Calu3 (cell line): ENCODE results near the gene H2AZ2. TPM values are rescaled to one million over a fixed set of nuclear protein-coding genes. Genes with fewer than 3 reads are reported as not detected.
"Not testable (repeated sequence)": the region's sequence is repeated elsewhere in the genome, so short reads cannot be mapped to it uniquely, and the experiment has no call there.

Source experiments
- BruUV-seq: library from RNA; stranded (reverse); fragments of 400-500 nt; replicated peaks from 2 replicates; lab custom pipeline; 2021; lab: Mats Ljungman, UMichigan
- CTCF ChIA-PET: fragments of 300-600 bp; sonication (Branson Sonifier 250); formaldehyde crosslinking; loops from one replicate; lab custom pipeline; 2022; ENCODE audit warnings: antibody characterized with exemption; lab: Charles Lee
- DNase-seq: peaks from one replicate; pipeline ENCODE4 v3.0.0; 2022
- H3K27ac Mint-ChIP-seq: one replicate; pipeline ENCODE4 v1.8.0; 2022; ENCODE audit warnings: mixed read lengths; ENCODE audit not compliant: unreplicated experiment
- H3K27me3 Mint-ChIP-seq: one replicate; pipeline ENCODE4 v1.8.0; 2022; ENCODE audit warnings: mixed read lengths; ENCODE audit not compliant: unreplicated experiment
- H3K36me3 Mint-ChIP-seq: one replicate; pipeline ENCODE4 v1.8.0; 2022; ENCODE audit warnings: mild to moderate bottlenecking, moderate library complexity, mixed read lengths; ENCODE audit not compliant: insufficient read depth, unreplicated experiment
- H3K4me1 Mint-ChIP-seq: one replicate; pipeline ENCODE4 v1.8.0; 2022; ENCODE audit warnings: mild to moderate bottlenecking, low read depth, mixed read lengths; ENCODE audit not compliant: unreplicated experiment
- H3K4me3 Mint-ChIP-seq: one replicate; pipeline ENCODE4 v1.8.0; 2022; ENCODE audit warnings: mild to moderate bottlenecking, low read depth, moderate library complexity, mixed read lengths; ENCODE audit not compliant: unreplicated experiment
- H3K9me3 Mint-ChIP-seq: one replicate; pipeline ENCODE4 v1.8.0; 2022; ENCODE audit warnings: low read depth, mixed read lengths; ENCODE audit not compliant: unreplicated experiment
- intact Hi-C: fragments of 100-400 bp; cut with micrococcal nuclease; formaldehyde crosslinking; loops from one replicate; pipeline ENCODE4 v1.10.0; 2022; ENCODE audit not compliant: unreplicated experiment
- total RNA-seq: library from RNA; stranded (reverse); gene quantifications from 2 replicates; pipeline ENCODE4 v1.2.3, GENCODE V29; 2022
- TF ChIP-seq, protein P1 (sequence below): fragments of 200-600 bp; IDR thresholded peaks from one replicate; pipeline ENCODE4 v1.8.0; 2022; ENCODE audit warnings: antibody characterized with exemption; ENCODE audit not compliant: unreplicated experiment

The H2AZ2 gene
- total RNA-seq, 1 experiment from 2014 or later, result 371 TPM

DNA sequence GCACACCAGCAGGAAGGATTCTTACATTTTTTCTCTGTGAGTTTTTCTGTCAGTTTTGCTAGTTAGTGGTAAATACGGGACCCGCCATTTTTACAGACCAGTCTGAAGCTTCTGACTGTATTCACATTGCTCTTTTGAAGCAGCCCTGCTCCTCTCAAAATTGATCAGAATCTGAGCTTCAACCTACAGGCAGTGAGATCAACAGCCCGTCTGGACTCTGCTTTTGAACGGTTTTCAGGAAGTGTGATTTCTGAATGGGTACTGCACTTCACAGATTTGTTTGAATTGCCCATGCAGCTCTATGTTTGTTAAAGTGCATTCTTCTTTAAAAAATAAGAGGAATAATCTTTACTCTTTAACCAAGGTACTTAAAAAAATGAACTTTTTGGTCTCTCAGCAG is 28.5 kb upstream of the H2AZ2 start:
- Mint-ChIP-seq H3K4me3 (no peak overlapping the region), H3K27ac (no peak overlapping the region), H3K36me3 (peaks cover 23% of the 10 kb centered on the region), H3K9me3 (no peaks in the 10 kb centered on the region), H3K4me1 (peaks cover 19% of the 10 kb centered on the region), H3K27me3 (no peaks in the 10 kb centered on the region)
- DNase-seq, result no peak
- TF ChIP-seq, protein P1, sequence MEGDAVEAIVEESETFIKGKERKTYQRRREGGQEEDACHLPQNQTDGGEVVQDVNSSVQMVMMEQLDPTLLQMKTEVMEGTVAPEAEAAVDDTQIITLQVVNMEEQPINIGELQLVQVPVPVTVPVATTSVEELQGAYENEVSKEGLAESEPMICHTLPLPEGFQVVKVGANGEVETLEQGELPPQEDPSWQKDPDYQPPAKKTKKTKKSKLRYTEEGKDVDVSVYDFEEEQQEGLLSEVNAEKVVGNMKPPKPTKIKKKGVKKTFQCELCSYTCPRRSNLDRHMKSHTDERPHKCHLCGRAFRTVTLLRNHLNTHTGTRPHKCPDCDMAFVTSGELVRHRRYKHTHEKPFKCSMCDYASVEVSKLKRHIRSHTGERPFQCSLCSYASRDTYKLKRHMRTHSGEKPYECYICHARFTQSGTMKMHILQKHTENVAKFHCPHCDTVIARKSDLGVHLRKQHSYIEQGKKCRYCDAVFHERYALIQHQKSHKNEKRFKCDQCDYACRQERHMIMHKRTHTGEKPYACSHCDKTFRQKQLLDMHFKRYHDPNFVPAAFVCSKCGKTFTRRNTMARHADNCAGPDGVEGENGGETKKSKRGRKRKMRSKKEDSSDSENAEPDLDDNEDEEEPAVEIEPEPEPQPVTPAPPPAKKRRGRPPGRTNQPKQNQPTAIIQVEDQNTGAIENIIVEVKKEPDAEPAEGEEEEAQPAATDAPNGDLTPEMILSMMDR, result no peak
- CTCF ChIA-PET, result no interaction called here
- no TSS peak for BruUV-seq
- intact Hi-C loops, result no loop called here

DNA sequence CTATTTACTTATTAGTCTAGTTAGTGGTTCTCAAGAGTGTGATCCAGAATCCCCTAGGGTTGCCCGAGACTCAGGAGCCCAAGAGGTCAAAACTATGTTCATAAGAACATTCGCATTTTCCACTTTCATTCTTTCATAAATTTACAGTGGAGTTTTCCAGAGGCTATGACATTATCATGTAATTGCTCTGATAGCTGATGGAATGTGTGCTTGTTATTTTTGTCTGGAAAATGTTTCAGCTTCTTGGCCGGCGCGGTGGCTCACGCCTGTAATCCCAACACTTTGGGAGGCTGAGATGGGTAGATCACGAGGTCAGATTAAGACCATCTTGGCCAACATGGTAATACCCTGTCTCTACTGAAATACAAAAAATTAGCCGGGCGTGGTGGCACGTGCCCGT is 27.4 kb upstream of the H2AZ2 start:
- no peak for DNase-seq

DNA sequence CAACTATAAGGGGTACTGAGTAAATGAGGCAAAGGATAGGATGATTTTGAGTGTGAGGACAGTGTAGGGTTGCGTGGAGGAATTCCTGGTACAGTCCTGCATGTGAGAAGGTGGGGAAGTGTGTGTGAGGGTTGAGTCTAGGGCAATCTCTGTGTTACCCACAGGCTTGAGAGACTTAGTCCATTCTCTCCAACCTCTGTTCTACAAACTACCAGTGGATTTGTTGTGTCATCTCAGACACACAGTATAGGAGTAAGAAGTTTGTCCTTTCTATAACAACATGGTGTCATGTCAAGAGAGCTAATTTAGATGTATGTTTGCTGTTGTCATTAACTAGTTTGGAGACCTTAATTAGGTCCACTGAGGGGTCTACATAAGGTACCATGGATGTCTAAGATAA is 24.9 kb upstream of the H2AZ2 start:
- Mint-ChIP-seq H3K9me3 (no peaks in the 10 kb centered on the region), H3K4me1 (no peaks in the 10 kb centered on the region), H3K4me3 (no peak overlapping the region), H3K36me3 (no peaks in the 10 kb centered on the region), H3K27me3 (no peaks in the 10 kb centered on the region), H3K27ac (no peak overlapping the region)
- BruUV-seq, result no TSS peak
- CTCF ChIA-PET, result no interaction called here
- no peak for DNase-seq
- intact Hi-C loops, result no loop called here
- TF ChIP-seq, protein P1, result no peak

More for the DNA sequence above, 27.4 kb upstream of the H2AZ2 start:
- intact Hi-C loops, result no loop called here
- TF ChIP-seq, protein P1, result no peak
- Mint-ChIP-seq H3K27ac (no peak overlapping the region), H3K4me3 (no peak overlapping the region), H3K36me3 (peaks cover 12% of the 10 kb centered on the region), H3K9me3 (no peaks in the 10 kb centered on the region), H3K27me3 (no peaks in the 10 kb centered on the region), H3K4me1 (peaks cover 7% of the 10 kb centered on the region)
- CTCF ChIA-PET, result interaction anchor here (0.5 kb wide), 1 partner anchor 16 kb away, joined by 5 read pairs; no protein-coding TSS in a partner anchor
- no TSS peak for BruUV-seq

DNA sequence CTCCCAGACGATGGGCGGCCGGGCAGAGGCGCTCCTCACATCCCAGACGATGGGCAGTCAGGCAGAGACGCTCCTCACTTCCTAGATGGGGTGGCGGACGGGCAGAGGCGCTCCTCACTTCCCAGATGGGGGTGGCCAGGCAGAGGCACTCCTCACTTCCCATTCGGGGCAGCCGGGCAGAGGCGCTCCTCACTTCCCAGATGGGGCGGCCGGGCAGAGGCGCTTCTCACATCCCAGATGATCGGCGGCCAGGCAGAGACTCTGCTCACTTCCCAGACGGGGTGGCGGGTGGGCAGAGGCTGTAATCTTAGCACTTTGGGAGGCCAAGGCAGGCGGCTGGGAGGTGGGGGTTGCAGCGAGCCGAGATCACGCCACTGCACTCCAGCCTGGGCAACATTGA is 24.0 kb upstream of the H2AZ2 start:
- H3K36me3 Mint-ChIP-seq, DNase-seq, H3K9me3 Mint-ChIP-seq, H3K27ac Mint-ChIP-seq, CTCF ChIA-PET, H3K4me1 Mint-ChIP-seq, H3K4me3 Mint-ChIP-seq, BruUV-seq, H3K27me3 Mint-ChIP-seq, intact Hi-C loops: not testable (repeated sequence)

DNA sequence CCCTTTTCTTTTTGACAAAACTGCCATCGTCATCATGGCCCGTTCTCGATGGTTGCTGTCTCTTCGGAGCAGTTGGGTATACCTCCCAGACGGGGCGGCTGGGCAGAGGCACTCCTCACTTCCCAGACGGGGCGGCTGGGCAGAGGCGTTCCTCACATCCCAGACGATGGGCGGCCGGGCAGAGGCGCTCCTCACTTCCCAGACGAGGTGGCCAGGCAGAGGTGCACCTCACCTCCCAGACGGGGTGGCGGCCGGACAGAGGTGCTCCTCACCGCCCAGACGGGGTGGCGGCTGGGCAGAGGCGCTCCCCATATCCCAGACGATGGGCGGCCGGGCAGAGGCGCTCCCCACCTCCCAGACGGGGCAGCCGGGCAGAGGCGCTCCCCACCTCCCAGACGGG is 22.9 kb upstream of the H2AZ2 start:
- H3K36me3 Mint-ChIP-seq, intact Hi-C loops, H3K4me3 Mint-ChIP-seq, H3K4me1 Mint-ChIP-seq, DNase-seq, H3K9me3 Mint-ChIP-seq, H3K27ac Mint-ChIP-seq, CTCF ChIA-PET, H3K27me3 Mint-ChIP-seq, BruUV-seq: not testable (repeated sequence)

DNA sequence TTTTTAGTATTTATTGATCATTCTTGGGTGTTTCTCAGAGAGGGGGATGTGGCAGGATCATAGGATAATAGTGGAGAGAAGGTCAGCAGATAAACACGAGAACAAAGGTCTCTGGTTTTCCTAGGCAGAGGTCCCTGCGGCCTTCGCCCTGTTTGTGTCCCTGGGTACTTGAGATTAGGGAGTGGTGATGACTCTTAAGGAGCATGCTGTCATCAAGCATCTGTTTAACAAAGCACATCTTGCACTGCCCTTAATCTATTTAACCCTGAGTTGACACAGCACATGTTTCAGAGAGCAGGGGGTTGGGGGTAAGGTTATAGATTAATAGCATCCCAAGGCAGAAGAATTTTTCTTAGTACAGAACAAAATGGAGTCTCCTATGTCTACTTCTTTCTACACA is 22.4 kb upstream of the H2AZ2 start:
- H3K9me3 Mint-ChIP-seq, BruUV-seq, H3K4me3 Mint-ChIP-seq, H3K27ac Mint-ChIP-seq, CTCF ChIA-PET, intact Hi-C loops, H3K4me1 Mint-ChIP-seq, H3K27me3 Mint-ChIP-seq, H3K36me3 Mint-ChIP-seq, DNase-seq: not testable (repeated sequence)
